Esophagus mucosa (tissue), 1 donor: ENCODE measurements around the gene FGD2. TPM values are rescaled to one million over a fixed set of nuclear protein-coding genes. Genes with fewer than 3 reads are reported as not detected.

Experiments
- ATAC-seq: fragments of 200-7000 bp; cut with Tn5 transposase; one replicate; pipeline ENCODE4 v1.9.1; 2020
- total RNA-seq: library from RNA; stranded (reverse); gene quantifications from one replicate; pipeline ENCODE4 v1.2.4, GENCODE V29; 2023
- donor health status: DM: yes; HTN: yes; CAD: no.

Gene FGD2
- total RNA-seq, result 9.8 TPM

GRCh38 chr6:37005061-37005810 is at the start of gene FGD2:
TSS of gene FGD2 (plus strand) at chr6:37005655. CDS start at chr6:37005818, 163 bp downstream.
- peak; percentile 16 for ATAC-seq

GRCh38 chr6:36955671-36956445 is 49.6 kb upstream of the FGD2 start:
- peak; percentile 79 for ATAC-seq

DNA sequence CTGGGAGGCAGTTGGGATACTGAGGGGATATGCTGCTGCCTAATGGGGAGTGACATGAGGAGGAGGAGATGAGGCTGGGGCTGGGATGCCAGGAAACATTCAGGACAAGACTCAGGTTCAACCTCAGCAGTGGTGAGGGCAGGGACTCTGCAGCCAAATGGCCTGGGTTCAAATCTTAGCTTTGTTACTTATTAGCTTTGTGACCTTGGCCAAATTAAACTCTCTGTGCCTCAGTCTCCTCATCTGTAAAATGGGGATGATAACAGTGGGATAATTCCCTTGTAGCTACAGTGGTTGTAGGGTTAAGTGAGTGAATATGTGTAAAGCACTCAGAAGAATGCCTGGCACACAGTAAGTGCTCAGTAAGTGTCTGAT is 49.0 kb upstream of the FGD2 start:
- no peak for ATAC-seq

GRCh38 chr6:36957773-36958271 is 47.6 kb upstream of the FGD2 start:
- no peak for ATAC-seq

- ATAC-seq, result no peak
These were observed 46.5 kb upstream of the FGD2 start for GRCh38 chr6:36958775-36959554.

- no peak for ATAC-seq
These were observed 45.8 kb upstream of the FGD2 start for GRCh38 chr6:36959555-36960250.

- ATAC-seq, result no peak
These were observed 43.7 kb upstream of the FGD2 start for GRCh38 chr6:36961441-36962435.

GRCh38 chr6:36962874-36963273 is 42.6 kb upstream of the FGD2 start:
- peak; percentile 17 for ATAC-seq

DNA sequence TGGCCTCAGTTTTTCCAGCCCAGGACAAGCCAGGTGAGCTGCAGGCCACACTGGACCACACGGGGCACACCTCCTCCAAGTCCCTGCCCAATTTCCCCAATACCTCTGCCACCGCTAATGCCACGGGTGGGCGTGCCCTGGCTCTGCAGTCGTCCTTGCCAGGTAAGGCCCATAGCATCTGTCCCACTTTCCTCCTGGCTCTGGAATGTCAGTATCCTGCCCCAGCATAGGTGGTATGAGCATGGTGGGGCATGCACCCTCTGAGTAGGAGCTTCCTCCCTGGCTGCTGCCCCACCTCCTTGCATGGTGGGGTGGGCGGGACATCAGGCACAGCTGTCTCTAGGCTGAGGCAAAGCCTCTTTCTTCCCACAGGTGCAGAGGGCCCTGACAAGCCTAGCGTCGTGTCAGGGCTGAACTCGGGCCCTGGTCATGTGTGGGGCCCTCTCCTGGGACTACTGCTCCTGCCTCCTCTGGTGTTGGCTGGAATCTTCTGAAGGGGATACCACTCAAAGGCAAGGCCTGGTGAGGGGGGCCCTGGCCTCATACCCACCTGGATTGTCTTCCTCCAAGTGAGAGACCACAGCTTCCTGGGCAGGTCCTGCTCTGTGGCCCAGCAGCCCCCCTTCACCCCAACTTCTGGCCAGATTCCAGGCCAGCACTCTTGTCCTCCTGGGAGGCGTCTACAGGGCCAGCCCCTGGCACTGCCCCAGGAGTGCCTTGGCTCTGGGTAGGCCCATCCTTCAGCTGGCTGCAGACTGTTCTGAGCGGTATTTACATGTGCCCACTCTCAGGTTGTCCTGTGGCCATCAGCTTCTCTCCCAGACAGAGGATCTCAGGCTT is 41.8 kb upstream of the FGD2 start:
- peak; percentile 27 for ATAC-seq

GRCh38 chr6:36964349-36964748 is 41.1 kb upstream of the FGD2 start:
- ATAC-seq, result no peak

- ATAC-seq, result no peak
These were observed 40.5 kb upstream of the FGD2 start for GRCh38 chr6:36964908-36965307.

DNA sequence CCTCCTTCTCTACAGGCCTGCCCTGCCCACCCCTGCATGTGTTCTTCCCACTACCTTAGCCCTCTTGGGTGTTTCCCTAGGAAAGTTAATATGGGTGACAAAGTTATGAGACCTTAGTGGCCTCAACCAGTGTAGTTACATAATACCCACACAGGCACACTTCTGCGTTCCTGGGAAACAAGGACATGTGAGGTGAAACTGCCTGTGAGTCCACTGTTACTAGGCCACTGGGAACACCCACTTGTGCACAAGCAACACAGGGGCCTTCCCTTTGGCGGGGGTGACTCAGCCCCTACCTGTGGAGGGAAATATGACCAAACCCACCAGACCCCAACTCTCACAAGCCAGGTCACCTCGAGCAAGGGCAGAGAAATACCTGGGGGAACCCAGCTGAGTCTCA is 38.2 kb upstream of the FGD2 start:
- ATAC-seq, result no peak

DNA sequence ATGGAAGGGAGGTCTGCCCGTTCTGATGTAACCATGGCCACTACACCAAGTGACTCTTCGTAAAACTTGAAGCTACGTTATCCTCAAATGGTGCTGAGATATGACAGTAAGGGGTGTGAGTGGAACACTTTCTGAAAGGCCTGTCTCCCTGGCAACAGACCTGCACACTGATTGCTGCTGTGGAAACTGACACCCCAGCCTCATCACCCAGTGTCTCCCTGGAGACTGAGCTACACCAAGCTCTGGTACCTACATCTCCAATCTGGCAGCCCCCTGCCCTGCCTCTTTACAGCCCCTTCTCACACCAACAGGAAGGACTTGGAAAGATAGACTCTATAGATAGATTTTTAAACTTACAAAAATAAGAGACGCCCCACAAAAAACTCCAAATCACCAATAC is 37.7 kb upstream of the FGD2 start:
- ATAC-seq, result no peak

DNA sequence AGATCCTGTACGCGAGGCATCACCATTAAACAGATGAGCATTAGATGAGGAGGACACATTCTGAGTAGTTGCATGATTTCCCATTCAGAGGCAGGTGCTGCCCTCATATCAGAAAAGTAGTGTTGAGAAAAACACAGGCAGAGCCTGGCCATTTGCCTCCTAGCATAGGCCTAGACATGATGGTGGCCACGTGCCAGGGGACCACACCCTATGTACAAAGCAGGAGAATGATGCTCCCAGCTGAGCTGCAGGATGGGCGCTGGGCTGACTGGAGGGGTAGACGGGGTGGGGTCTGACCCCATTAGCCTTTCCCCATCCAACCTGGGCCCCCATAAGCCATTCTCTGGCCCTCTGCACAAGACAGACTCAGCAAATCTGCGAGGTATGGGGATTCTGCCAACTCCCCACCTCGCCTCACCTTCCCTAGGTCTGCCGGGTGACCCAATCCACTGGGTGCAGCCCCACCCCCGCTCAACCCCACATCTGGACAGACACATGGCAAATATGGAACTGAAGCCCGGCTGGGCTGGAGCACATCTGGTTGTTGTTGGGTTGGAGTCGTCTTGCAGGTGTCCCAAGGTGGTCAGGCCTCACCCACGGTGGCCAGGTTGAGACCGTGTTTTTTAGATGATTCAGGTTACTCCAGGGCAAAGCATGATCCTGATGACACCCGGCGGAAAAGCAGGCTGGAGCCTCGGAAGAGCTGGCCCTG is 37.0 kb upstream of the FGD2 start:
- ATAC-seq, result peak; percentile 72

GRCh38 chr6:36969240-36969691 is 36.2 kb upstream of the FGD2 start:
- peak; percentile 54 for ATAC-seq

DNA sequence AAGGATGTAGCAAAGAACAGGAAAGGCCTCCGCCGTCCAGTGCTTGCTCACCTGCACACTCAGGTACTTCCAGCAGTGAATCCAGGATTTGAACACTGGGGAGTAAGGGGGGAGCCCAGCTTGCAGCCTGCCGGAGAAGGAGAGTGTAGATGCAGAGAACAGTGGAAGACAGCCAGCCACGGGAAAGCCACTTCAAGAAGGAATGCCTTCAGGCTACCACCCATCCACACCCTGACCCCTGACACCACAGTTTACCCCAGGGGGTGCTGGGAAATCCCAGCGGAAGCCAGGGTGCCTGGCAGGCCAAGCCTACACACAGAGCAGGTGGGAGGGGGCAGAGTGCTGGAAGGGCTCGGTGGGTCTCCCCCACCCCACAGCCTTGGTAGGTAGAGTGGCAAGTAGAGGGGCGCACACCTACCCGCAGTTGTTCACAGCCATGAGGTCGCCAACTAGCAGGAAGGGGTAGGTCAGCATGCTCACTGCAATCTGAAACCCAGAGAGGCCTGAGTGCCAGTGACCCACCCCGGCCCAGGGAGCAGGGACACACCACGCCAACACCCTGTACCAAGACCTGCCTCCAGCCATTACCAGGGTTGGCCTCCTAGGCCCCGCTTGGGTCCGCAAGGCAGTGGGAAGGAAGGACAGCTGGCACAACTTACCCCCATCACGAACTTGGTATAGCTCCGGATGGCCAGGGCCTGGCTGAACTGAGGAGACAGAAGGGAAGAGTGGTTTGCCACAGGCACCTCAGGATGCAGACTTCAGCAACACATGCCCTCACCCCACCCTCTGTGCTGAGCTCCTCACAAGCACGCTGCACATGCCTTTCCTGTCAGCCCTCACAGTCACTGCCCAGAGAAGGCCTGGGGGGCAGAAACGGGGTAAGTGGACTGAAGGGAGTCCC is 35.2 kb upstream of the FGD2 start:
- no peak for ATAC-seq

DNA sequence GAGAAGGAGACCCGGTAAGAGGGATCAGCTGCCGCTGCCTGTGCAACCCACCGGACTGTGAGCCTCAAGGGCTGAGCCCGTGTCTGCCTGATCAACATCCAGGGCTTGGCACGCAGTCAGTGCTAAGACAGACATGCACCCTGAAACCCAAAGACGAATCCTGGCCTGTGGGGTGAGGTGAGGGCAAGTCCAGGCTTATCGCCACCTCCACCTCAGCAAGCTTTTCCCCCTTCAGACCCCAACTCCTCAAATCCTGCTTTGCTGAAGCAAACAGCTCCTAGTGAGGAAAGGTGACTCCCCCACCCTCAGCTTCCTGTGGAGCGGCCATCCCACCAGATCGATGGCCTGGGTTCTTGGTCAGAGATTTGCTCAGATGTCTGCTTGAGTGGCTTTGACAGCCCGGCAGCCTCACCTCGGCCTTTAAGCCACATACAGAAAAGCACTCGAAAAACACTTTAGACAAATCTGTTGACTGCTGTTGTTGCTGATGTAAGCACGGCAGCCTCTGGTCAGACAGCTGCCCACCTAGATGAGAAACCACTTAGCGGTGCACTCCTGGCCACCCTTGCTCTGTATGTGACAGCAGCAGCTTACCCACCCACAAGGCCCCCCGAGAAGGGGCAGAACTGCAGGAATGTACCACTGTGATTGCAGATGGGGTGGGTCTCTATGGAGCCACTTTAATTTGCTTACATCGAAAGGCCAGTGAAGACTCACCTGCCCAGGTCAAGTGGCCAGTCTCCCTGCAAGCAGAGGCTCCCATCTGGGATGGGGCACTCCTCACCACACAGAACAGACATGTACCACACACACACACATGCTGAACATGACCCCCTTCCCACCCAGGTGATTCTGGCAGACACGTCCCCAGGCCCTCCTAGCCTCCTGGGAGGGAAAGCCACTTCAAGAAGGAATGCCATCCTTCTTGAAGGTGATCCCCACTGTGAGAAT is 34.3 kb upstream of the FGD2 start:
- peak; percentile 15 for ATAC-seq
